IPS-18c (cell line): ENCODE data around the gene TTC9B.
"Not testable (repeated sequence)": the region's sequence is repeated elsewhere in the genome, so short reads cannot be mapped to it uniquely, and the experiment has no call there.

Experiments used
- H3K4me3 ChIP-seq: 2 replicates; pipeline ENCODE4 v1.7.0; 2013; ENCODE audit warnings: low read depth, mild to moderate bottlenecking, low read length, moderate library complexity; ENCODE audit not compliant: insufficient read depth
- H3K9me3 ChIP-seq: one replicate; pipeline ENCODE4 v1.6.1; 2013; ENCODE audit warnings: mild to moderate bottlenecking, low read length, moderate library complexity; ENCODE audit not compliant: control insufficient read depth, insufficient read depth

TTC9B gene

GRCh38 chr19:40169482-40170302 lies 48.5 kb downstream of the TTC9B start:
- not testable (repeated sequence) for H3K4me3 ChIP-seq, H3K9me3 ChIP-seq
